ENCODE measurements around the gene SLC35A3.

SLC35A3 gene

GRCh38 chr1:100001462-100001861, 31.7 kb downstream of the SLC35A3 start:
- Histone ChIP-seq H3K4me3 (ENCODE audit: low read depth in 1 of 2, low read length in 1 of 2) (no peak overlapping the region), H3K4me1 (ENCODE audit: control insufficient read depth in 1 of 2, insufficient read depth in 1 of 2, low read depth in 1 of 2, low read length in 1 of 2) (no peaks in the 10 kb centered on the region), H3K36me3 (no peaks in the 10 kb centered on the region), H3K9me3 (no peaks in the 10 kb centered on the region), H3K27me3 (no peaks in the 10 kb centered on the region), H3K27ac (no peak overlapping the region)
- no peak for TF ChIP-seq CTCF (IDR thresholded peaks at IDR 0.05)

GRCh38 chr1:100005424-100005823, 35.6 kb downstream of the SLC35A3 start:
- Histone ChIP-seq H3K9me3 (no peaks in the 10 kb centered on the region), H3K27ac (no peak overlapping the region), H3K4me1 (ENCODE audit: control insufficient read depth in 1 of 2, insufficient read depth in 1 of 2, low read depth in 1 of 2, low read length in 1 of 2) (no peaks in the 10 kb centered on the region), H3K27me3 (no peaks in the 10 kb centered on the region), H3K4me3 (ENCODE audit: low read depth in 1 of 2, low read length in 1 of 2) (no peak overlapping the region), H3K36me3 (peaks cover 12% of the 10 kb centered on the region)
- no peak for TF ChIP-seq CTCF (IDR thresholded peaks at IDR 0.05)

GRCh38 chr1:100006688-100007087, 36.9 kb downstream of the SLC35A3 start:
- Histone ChIP-seq H3K9me3 (no peaks in the 10 kb centered on the region), H3K4me3 (ENCODE audit: low read depth in 1 of 2, low read length in 1 of 2) (no peak overlapping the region), H3K27me3 (no peaks in the 10 kb centered on the region), H3K4me1 (ENCODE audit: control insufficient read depth in 1 of 2, insufficient read depth in 1 of 2, low read depth in 1 of 2, low read length in 1 of 2) (no peaks in the 10 kb centered on the region), H3K27ac (no peak overlapping the region), H3K36me3 (peaks cover 14% of the 10 kb centered on the region)
- TF ChIP-seq CTCF (IDR thresholded peaks at IDR 0.05) = no peak

GRCh38 chr1:100009458-100009857, 39.7 kb downstream of the SLC35A3 start:
- TF ChIP-seq CTCF (IDR thresholded peaks at IDR 0.05) = no peak

GRCh38 chr1:100010804-100011203, 41.0 kb downstream of the SLC35A3 start:
- H3K4me1 ChIP-seq (ENCODE audit: control insufficient read depth in 1 of 2, insufficient read depth in 1 of 2, low read depth in 1 of 2, low read length in 1 of 2) = no peaks in the 10 kb centered on the region
- no peak overlapping the region for H3K27ac ChIP-seq
- H3K4me3 ChIP-seq (ENCODE audit: low read depth in 1 of 2, low read length in 1 of 2) = no peak overlapping the region
- H3K9me3 ChIP-seq = no peaks in the 10 kb centered on the region
- TF ChIP-seq CTCF (IDR thresholded peaks at IDR 0.05) = no peak
- peaks cover 19% of the 10 kb centered on the region for H3K36me3 ChIP-seq
- no peaks in the 10 kb centered on the region for H3K27me3 ChIP-seq

More at GRCh38 chr1:100009458-100009857, 39.7 kb downstream of the SLC35A3 start:
- Histone ChIP-seq H3K27me3 (no peaks in the 10 kb centered on the region), H3K27ac (no peak overlapping the region), H3K4me3 (ENCODE audit: low read depth in 1 of 2, low read length in 1 of 2) (no peak overlapping the region), H3K9me3 (no peaks in the 10 kb centered on the region), H3K36me3 (peaks cover 19% of the 10 kb centered on the region), H3K4me1 (ENCODE audit: control insufficient read depth in 1 of 2, insufficient read depth in 1 of 2, low read depth in 1 of 2, low read length in 1 of 2) (no peaks in the 10 kb centered on the region)

- no peak for TF ChIP-seq CTCF (IDR thresholded peaks at IDR 0.05)
- Histone ChIP-seq H3K9me3 (no peaks in the 10 kb centered on the region), H3K27ac (no peak overlapping the region), H3K4me3 (ENCODE audit: low read depth in 1 of 2, low read length in 1 of 2) (no peak overlapping the region), H3K4me1 (ENCODE audit: control insufficient read depth in 1 of 2, insufficient read depth in 1 of 2, low read depth in 1 of 2, low read length in 1 of 2) (no peaks in the 10 kb centered on the region), H3K36me3 (no peaks in the 10 kb centered on the region), H3K27me3 (no peaks in the 10 kb centered on the region)
These were observed 49.4 kb downstream of the SLC35A3 start for GRCh38 chr1:100019220-100019619.
